Left ventricle myocardium inferior (tissue), 1 donor: ENCODE data around the gene TAF8. TPM values are rescaled to one million over a fixed set of nuclear protein-coding genes. Genes with fewer than 3 reads are reported as not detected.

Experiments
- DNase-seq: peaks from one replicate; pipeline ENCODE4 v3.0.0-alpha.2; 2020
- H3K27ac ChIP-seq: fragments of 200-600 bp; replicated peaks from 2 replicates; pipeline ENCODE4 v1.8.0; 2021
- H3K27me3 ChIP-seq: fragments of 200-600 bp; 2 replicates; pipeline ENCODE4 v1.8.0; 2021; ENCODE audit warnings: low read depth
- H3K36me3 ChIP-seq: fragments of 200-600 bp; 2 replicates; pipeline ENCODE4 v1.8.0; 2021
- H3K4me1 ChIP-seq: fragments of 200-600 bp; 2 replicates; pipeline ENCODE4 v1.8.0; 2021
- H3K4me3 ChIP-seq: fragments of 200-600 bp; 2 replicates; pipeline ENCODE4 v1.8.0; 2021; ENCODE audit warnings: mild to moderate bottlenecking, moderate library complexity
- H3K9me3 ChIP-seq: fragments of 200-600 bp; replicated peaks from 2 replicates; pipeline ENCODE4 v1.8.0; 2021
- intact Hi-C: fragments of 100-400 bp; cut with micrococcal nuclease; formaldehyde crosslinking; loops from one replicate; pipeline ENCODE4 v1.11.0; 2022
- total RNA-seq: library from RNA; stranded (reverse); fragmentation: NEBNext Ultra II Directional; extraction: Animal tissue kit (Norgen Biotek cat#: 25700); gene quantifications from one replicate; pipeline ENCODE4 v1.2.1, GENCODE V29; 2021
- TF ChIP-seq, protein P1 (sequence below): fragments of 200-600 bp; IDR thresholded peaks from 2 replicates; pipeline ENCODE4 v1.8.0; 2021; ENCODE audit warnings: antibody characterized with exemption, mild to moderate bottlenecking, borderline replicate concordance
- donor health status: DM: no; HTN: yes; CAD: no; lungs with severe emphysema.

TAF8 gene
- total RNA-seq, 1 donor from 2014 or later = 28.5 TPM

DNA sequence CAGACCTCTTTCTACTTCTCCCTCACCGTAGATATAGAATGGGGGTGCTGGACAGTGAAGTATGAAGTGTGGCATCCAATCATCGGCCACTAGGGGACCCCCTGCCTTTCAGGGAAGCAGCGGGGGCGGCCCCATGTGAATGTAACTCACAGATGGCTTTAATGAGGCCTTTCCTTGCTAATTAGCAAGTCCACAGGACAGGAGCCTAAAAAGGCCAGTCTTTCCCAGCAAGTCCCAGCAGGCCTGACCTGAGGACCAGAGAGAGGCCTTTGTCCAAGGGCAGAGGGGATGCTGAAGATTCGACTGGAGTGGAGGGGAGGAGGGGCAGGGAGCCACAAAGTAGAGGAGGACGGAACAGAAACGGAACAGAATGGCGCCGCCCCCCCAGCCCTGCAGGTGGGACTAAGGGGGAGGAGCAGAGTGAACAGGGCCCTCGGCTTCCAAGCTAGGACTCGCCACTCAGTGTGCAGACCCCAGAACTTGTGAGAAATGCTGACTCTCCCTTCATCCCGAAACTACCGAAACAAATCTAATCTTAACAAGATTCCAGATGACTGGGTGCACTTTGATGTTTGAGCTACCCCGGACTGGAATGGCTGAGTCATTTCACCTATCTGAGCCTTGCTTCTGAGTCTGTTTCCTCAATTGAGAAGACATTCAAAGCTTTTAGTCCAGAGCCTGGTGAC is 86.3 kb downstream of the TAF8 start:
- TF ChIP-seq, protein P1, sequence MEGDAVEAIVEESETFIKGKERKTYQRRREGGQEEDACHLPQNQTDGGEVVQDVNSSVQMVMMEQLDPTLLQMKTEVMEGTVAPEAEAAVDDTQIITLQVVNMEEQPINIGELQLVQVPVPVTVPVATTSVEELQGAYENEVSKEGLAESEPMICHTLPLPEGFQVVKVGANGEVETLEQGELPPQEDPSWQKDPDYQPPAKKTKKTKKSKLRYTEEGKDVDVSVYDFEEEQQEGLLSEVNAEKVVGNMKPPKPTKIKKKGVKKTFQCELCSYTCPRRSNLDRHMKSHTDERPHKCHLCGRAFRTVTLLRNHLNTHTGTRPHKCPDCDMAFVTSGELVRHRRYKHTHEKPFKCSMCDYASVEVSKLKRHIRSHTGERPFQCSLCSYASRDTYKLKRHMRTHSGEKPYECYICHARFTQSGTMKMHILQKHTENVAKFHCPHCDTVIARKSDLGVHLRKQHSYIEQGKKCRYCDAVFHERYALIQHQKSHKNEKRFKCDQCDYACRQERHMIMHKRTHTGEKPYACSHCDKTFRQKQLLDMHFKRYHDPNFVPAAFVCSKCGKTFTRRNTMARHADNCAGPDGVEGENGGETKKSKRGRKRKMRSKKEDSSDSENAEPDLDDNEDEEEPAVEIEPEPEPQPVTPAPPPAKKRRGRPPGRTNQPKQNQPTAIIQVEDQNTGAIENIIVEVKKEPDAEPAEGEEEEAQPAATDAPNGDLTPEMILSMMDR = no peak
- Histone ChIP-seq H3K9me3 (no peaks in the 10 kb centered on the region), H3K4me3 (no peak overlapping the region), H3K27me3 (peaks cover 6% of the 10 kb centered on the region), H3K4me1 (peaks cover 7% of the 10 kb centered on the region), H3K27ac (no peak overlapping the region), H3K36me3 (no peaks in the 10 kb centered on the region)
- DNase-seq = no peak
- intact Hi-C loops = no loop called here

Other genes with a start within 250 kb of the TAF8 start
- gene USP49, start 155.1 kb upstream of the TAF8 start, total RNA-seq = 0.71 TPM
- gene MED20, start 129.4 kb upstream of the TAF8 start, total RNA-seq = 18.1 TPM
- 9.0 TPM for gene BYSL, start 129.0 kb upstream of the TAF8 start, total RNA-seq
- gene CCND3, start 108.7 kb upstream of the TAF8 start, total RNA-seq = 44.5 TPM
- 1.4 TPM for gene C6orf132, start 92.1 kb downstream of the TAF8 start, total RNA-seq
- not detected for gene GUCA1A, start 122.8 kb downstream of the TAF8 start, total RNA-seq
- 1.1 TPM for gene GUCA1B, start 144.4 kb downstream of the TAF8 start, total RNA-seq
- 64.3 TPM for gene MRPS10, start 167.3 kb downstream of the TAF8 start, total RNA-seq